HG03378 (cell line): Measurements from ENCODE around the gene LTBP2.

Experiments used
- ATAC-seq: cut with Tn5 transposase; IDR thresholded peaks from one replicate; pipeline ENCODE4 v1.9.1; 2021; ENCODE audit warnings: mild to moderate bottlenecking, moderate library complexity; ENCODE audit not compliant: unreplicated experiment

The LTBP2 gene

DNA sequence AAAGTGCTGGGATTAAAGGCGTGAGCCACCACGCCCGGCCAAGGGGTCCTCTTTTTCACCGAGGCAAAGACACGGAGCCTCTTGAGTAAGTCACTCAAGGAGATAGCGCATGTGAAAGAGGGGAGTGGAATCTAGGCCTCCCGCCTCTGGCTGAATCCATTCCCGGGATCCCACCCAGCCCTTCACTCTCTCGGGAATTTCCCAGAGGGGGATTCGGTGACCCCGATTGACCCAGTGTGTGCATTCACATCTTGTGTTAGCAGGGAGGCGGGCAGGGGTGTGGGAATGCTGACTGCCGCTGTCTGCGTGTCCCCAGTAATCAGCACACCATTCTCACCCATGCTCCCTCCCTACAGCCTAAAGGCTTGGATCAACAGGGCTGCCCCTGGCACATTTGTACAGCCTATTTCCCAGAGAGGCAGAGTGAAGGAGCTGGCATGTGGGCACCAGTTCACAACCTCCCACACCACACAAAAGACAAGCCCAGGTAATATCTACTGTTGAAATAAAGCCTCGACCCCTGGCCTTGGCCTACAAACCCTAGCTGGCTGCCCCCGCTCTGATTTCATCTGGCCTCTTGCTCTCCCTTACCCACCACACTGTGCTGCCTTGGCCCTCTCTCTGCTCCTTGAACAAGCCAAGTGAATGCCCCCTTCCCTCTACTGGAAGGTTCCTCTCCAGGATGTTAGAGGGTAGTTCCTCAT lies 1.3 kb upstream of the LTBP2 start:
- no peak for ATAC-seq

DNA sequence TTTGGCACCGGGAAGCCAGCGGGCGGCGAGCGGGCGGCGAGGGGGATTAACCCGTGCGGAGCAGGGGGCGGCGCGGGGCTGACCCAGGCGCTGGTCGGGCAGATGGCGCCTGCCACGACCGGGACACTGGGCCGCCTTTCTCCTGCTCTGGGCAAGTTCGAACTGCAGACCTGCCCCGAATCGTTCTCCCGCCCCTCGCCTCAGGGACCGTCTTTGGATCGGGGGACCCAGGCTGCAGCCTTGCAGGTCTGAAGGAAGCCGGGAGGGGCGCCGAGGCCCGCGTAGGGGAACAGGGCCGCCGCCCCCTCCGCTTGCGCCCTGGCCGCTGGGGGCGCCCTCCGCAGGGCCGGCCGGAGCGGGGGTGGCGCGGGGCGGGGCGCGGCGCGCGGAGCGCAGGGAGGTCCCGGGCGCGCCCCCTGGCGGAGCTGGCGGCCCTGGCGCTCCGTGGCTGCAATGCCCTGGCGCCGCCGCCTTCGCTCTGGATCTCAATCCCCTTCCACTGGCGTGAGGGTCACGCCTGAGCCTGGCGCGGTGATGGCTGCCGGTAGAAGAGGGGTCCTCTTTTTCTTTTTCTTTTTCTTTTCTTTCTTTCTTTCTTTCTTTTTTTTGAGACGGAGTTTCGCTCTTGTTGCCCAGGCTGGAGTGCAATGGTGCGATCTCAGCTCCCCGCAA lies 449 bp upstream of the LTBP2 start:
- ATAC-seq: no peak

DNA sequence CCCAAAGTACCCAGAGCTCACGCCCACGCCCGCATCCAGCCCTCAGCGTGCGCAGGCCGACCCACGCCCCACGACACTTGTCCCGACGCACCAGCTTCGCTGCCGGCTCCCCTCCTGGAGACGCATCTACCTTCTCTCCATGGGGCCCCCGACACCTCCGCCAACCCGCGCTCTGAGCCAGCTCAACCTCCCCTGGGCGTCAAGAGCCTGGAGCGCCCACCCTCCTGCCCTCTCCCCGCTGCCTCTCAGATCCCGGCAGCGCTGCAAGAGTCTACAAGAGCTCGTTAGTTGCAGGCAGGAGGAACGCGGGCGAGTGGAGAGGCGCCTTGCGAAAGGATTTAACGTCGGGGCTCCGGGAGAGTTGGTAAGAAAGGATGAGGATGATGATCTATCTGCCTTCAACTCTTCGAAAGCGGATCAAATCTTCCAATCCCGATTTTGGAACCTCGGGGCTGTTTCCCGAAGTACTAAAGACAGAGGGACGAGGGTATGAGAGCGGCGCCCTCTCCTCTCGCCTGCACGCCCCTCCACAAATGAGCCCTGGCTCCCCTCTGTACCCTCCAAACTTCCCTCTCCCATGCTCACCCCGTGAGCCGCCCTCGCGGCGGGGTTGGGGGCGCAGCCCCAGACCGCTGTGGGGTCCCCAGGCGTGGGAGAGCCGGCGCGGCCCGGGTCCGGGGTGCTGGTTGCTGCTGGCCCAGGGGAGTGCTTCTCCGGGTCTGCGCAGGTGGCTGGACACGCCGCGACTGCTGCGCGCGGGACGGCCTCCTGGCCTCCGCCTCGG lies 979 bp downstream of the LTBP2 start:
- no peak for ATAC-seq

DNA sequence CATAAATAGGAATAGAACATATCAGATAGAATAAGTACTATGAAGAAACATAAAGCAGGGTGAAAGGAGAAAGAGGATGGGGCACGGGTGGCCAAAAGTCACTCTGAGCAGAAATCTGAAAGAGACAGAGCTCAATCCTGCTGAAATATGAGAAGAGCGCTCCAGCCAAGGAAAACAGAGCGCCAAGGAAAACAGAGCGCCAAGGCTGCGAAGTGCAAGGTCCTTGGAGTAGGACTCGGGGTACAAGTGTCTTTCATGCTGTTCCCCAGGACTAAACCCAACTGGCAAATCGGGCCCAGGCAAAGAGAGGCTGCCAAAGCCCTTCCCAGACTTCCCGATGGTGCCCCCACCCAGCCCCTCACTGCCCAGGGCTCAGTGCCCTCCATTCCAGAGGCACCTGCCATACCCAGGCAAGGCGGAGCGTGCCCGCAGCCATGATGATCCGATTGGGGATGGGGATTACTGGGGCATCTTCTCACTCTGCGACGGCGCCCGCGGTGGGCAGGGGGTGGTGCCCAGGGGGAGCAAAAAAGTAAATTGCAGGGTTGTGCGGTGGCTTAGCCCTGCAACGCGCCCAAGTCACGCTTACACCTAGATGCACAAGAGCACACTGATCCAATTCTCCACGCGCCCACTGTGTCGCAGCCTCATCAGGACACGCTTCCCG lies 1.7 kb downstream of the LTBP2 start:
- no peak for ATAC-seq

DNA sequence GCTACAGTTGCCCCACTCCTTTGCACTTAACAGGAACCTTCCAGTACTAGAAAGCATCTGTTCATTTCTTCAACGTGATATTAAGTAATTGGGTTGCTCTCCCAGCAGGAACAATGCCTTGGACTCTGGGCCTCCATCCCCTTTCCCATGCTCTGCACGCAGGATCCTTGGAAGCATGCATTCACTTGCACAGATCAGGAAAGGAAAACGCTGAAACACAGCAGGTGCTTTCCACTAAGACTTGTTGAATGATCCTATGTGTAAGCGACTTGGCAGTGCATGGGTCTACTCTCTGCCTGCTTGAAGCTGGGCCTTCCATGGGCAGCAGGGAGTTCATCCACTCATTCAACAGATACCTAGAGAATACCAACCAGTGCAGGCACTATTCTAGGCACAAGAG lies 2.3 kb downstream of the LTBP2 start:
- no peak for ATAC-seq

DNA sequence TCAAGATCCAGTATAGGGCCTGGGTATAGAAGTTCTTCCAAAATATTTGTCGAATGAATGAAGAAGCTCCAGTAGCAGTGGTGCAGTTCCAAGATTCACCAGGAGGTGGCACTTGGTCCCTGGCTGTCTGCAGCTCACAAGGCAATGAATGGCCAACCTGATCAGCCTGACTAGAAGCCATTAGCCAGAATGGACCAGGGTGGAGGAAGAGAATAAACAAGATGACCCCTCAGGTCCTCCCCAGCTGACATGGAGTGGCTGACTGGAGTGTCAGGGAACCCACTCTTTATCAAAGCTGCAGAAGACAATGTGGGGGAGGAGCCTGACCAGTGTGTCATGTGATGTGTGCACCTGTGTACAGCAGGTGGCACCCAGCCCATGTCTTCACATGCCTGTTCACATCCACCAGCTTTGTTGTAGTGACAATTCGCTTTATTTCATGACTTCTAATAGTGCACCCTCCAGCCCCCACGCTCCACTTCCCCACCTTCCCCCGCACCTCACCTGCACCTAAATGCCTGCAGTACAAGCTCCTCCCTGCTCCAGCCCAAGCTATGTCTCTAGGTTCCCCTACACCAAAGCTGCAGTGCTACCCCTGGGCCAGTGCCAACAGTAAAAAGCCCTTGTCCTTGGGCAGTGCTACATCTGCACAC lies 3.0 kb downstream of the LTBP2 start:
- no peak for ATAC-seq

DNA sequence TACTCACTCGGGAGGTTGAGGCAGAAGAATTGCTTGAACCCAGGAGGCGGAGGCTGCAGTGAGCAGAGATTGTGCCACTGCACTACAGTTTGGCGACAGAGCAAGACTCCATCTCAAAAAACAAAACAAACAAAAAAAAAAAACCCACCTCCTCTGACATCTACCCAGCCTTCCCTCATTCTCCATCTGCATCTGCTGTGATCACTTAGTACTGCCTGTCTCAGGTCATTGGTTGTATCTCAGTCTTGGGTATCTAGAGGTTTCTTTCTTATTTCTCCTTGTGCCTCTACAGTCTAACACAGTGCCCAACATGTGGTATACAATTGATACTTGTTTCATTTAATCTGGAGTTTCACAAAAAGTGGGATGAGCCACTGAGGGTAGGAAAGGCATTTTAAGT lies 5.3 kb downstream of the LTBP2 start:
- ATAC-seq: no peak

DNA sequence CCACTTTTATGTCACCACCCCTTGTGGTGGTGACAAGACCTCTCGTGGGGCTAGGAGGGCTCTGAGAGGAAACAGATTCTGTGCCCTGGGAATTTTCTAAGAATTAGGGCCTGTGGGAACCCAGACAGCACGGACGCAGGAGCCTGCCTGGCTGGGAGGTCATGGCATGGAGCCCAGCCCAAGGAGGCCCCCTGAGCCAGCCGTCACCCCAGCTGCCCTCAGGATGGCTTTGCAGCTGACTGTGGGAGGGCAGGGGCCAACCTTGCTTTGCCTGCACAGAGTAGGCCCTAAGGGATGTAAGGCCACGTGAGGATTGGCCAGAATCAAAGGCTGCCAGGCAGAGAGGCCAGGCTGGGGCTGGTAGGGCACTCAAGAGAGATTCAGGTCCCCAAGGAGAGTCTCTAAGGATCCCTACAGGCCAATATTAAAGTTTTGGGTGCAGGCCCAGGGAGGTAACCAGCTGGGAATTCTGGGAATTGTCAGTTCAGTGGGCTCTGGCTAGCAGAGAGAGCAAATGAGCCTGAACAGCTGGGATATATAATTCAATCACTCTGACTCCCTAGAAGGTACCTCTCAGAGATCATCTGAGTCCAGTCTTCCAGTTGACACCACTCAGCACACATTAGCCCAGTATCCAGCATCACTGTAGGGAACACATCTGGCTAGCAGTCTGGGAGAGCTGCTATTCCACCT lies 6.4 kb downstream of the LTBP2 start:
- no peak for ATAC-seq

DNA sequence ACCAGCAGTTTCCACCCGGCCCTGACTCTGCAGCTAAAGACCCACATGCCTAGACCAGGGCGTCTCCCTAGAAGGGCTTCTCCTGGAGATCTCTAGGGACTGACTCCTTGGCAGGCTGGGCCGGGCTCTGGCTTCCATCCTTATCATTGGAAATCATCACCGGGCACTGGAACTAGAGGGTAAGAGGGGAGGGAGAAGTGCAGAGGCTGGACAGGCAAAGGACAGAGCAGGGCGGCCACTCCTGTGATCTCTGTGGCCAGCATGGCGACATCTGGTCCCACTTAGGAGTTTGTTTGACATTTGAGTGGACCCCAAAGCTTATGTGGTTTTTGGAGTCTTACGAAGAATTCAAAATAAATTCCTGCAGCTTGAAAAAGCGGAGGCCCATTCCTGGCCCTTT lies 7.1 kb downstream of the LTBP2 start:
- ATAC-seq: no peak

DNA sequence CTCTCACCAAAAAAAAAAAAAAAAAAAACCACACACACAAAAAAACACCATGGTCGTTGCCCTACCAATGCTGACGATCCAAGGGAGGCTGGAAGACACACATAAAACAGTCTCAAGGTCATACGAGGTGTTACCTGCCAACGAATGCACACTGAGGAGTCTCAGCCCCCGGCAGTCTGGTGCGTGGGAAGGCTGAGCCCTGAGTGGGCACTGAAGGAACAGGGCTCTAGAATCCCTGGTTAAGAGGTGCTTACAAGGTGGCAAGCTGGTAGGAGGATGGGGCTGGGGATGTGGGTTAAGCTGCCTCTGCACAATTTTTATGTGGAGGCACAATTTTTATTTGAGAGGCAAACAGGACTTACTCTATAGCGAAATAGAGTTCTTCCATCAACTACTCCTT lies 7.9 kb downstream of the LTBP2 start:
- ATAC-seq: no peak

DNA sequence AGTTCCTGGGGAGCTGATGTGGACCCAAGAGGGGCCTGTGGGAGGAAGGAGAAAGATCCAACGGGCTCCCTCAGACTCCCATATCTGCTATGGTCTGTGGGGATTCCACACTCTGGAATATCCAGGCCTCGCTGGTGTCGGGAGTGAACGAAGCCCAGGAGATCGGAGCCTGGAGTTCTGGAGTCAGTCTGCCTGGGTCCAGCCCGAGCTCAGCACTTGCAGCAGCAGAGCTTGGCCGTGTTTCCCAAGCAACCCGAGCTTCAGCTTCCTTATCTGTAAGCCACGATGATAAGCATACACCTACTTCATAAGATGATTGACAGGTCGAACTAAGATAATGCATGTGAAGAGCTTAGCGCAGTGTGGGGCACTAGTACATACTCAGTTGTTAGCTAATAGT lies 10.1 kb downstream of the LTBP2 start:
- ATAC-seq: no peak

DNA sequence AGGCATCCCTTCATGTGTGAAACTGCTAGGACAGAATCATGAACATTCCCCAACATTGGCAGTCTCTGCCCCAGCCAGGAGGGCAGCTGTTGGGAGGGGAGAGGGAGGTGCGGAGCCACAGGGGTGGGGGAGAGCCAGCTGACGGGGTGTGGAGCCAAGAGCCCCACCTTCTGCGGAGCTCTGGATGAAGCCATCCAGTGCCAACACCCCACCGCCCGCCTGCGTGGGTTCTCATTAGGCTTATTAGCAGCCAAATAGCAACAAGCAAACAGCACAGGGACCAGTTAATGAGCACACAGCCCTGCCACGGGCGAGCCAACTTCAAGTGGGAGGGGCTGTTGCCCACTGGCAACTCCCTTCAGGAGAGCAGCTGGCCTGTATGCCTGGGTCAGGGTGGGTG lies 12.1 kb downstream of the LTBP2 start:
- ATAC-seq: no peak

DNA sequence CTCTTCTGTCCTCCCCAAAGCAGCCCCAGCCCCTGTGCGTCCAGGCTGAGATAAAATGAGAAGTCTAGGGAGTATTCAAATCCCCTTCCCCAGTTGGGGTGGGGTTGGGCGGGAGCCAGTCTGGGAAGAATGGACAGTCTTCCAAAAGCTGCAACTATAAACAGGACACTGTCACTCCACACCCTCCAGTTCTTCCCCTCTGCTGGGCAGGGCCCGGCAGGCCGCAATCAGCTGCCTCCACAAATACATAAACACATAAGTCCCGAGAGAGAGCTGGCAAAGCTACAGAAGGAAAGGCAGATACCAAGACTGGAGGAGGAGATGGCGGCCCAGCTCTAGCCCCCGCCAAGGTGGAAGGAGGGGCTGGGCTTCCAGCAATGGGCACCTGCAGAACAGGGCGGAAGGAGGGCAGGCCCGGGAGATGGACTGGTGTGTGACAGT lies 12.7 kb downstream of the LTBP2 start:
- ATAC-seq: no peak

DNA sequence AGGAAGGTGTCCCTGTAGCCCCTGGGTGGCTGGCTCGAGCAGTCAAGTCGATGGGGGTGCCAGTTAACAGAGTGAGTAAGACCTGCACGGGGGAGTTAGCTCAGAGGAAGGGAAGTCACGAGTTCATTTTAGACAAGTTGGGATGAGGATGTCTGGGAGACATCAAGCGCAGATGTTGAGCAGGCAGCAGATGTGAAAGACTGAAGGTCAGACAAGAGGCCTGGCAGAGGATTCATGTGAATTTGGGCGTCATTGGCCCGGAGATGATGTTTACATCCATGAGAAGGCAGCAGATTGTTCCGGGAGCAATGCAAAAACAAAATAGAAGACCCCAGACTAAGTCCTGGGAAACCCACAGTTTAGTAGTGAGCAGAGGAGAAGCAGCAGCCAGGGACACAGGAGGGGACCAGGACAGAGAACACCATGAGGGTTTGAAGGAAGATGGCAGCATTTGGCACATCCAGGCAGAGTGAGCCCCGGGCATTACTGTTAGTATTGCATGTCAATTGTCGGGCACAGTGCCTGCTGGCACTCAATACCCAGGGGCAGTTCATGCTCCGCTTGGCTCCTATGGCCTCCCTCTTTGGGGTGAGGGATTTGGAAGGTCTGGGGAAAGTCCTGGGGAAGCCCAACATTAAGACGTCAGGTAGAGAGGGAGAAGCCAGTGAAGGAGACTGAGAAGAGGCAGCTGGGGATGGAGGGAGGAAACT lies 15.1 kb downstream of the LTBP2 start:
- ATAC-seq: no peak

DNA sequence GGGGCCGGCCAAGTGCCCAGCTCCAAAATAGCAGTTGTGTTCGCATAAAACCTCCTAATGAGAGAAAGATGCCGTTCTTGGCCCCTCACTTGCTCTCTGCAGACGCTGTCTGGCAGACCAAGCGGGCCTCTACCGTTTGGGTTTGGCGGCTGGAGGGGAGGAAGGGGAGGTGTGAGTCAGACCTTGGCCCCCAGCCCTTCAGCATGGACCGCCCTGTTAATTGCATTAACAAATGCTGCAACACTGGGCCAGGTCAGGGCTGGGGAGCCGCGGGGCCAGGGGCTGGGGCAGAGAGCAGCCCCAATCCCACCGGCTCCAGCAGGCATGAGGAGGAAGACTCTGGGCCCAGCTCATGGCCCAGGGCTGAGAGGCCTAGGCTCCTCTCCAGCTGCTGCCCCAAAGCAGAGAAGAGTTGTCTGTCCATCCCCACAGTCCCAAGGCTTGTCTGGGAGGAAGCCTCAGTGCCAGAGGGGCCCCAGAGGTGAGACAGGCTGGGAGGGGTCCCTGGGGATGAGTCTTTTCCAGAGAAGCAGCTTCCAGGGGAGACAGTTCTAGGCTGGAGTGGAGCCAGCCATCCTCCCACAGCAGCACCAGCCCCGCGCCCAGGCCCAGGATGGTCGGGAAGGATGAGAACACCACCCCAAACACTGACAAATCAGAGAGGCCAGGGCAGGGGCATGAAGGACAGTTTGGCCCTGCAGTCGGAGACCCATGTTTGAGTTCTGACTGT lies 16.9 kb downstream of the LTBP2 start:
- ATAC-seq: no peak

DNA sequence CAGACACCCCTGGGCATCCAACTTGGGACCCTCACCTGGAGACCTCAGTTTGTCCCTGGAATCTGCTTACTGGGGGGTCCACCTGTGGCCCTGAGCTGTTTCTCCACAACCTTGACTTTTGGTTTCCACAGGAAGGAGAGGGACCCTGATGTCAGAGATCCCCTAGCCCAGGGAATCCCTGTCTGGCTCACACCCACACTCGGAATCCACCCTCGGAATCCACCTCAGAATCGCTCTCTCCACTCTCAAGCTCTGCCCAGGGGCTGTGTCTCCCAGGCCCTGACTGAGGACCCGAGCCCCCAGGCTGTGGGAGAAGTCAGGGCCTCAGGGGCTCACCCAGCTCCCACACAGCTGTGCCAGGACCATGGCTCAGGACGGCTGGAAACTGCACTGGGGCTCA lies 17.4 kb downstream of the LTBP2 start:
- no peak for ATAC-seq

DNA sequence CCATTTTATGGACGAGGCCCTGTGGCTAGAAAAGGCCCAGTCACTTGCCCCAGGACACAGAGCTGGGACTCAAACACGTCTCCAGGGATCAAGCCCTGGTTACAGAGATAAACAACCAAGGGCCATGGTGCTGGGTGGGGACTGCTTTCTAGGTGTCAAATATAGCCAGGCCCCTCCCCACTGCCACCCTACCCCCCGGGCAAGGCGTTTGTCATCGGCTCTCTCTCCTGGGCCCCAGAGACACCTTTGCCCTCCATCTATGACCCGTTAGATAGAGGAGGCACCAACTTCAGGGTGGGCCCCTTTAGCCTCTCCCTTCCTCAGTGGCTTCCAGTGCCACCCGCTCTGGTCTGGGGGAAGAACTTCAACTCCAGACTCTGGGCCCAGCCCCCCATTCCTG lies 18.0 kb downstream of the LTBP2 start:
- no peak for ATAC-seq

DNA sequence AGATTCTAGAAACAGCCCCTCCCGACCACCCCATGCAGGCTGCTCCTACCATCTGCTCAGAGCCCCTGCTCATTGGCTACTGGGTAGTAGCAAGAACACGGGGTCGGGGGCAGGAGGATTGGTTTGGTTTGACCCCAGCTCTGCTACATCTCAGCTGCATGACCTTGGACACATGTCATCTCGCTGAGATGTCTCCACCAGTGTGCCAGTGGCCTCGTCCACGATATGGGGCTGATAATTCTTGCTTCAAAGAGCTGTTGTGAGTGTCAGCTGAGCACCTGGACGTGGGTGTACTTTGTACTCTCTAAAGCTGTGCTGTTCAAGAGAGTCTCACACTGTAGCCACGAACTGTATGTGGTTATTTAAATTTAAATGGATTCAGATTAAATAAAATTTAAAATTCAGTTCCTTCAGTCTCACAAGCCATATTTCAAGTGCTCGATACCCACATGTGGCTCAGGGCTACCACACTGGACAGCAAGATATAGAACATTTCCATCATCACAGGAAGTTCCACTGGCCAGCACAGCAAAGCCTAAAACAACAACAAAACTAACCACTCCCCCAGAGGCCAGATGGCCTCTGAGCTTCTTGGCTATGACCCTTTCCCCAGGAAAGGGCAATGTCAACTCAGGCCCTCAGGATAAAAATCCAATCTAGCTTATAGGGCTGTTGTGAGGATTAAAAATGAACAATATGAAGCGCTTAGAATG lies 18.6 kb downstream of the LTBP2 start:
- ATAC-seq: no peak
